ENCODE data around the gene XPO1. TPM values are rescaled to one million over a fixed set of nuclear protein-coding genes. Genes with fewer than 3 reads are reported as not detected.
"Not testable (repeated sequence)": the region's sequence is repeated elsewhere in the genome, so short reads cannot be mapped to it uniquely, and the experiment has no call there.

The XPO1 gene
- total RNA-seq, 1 donor from 2014 or later: 89.1 TPM

GRCh38 chr2:61456070-61456745, 81.9 kb downstream of the XPO1 start:
- intact Hi-C loops (cut with DNase I): no loop called here
- Histone ChIP-seq H3K4me3 (no peak overlapping the region), H3K27ac (no peak overlapping the region), H3K27me3 (no peaks in the 10 kb centered on the region), H3K9me3 (no peaks in the 10 kb centered on the region), H3K4me1 (peaks cover 41% of the 10 kb centered on the region), H3K36me3 (no peaks in the 10 kb centered on the region)
- DNase-seq (ENCODE audit: extremely low spot score in 2 of 2): no peak
- TF ChIP-seq POLR2A (IDR thresholded peaks at IDR 0.05) (no peak), CTCF (IDR thresholded peaks at IDR 0.05) (no peak), POLR2AphosphoS5 (IDR thresholded peaks at IDR 0.05; ENCODE audit: insufficient read depth in 1 of 2, low read depth in 1 of 2) (no peak)

GRCh38 chr2:61454972-61455371, 83.2 kb downstream of the XPO1 start:
- H3K4me3 ChIP-seq; intact Hi-C loops (cut with DNase I); DNase-seq (ENCODE audit: extremely low spot score in 2 of 2); H3K27me3 ChIP-seq; H3K9me3 ChIP-seq; H3K27ac ChIP-seq; H3K36me3 ChIP-seq: not testable (repeated sequence)
- peaks cover 32% of the 10 kb centered on the region for H3K4me1 ChIP-seq

- Histone ChIP-seq H3K27ac (no peak overlapping the region), H3K9me3 (no peaks in the 10 kb centered on the region), H3K36me3 (no peaks in the 10 kb centered on the region), H3K4me1 (peaks cover 26% of the 10 kb centered on the region), H3K27me3 (no peaks in the 10 kb centered on the region), H3K4me3 (no peak overlapping the region)
- intact Hi-C loops (cut with DNase I): no loop called here
- no peak for TF ChIP-seq CTCF (IDR thresholded peaks at IDR 0.05)
- no peak for TF ChIP-seq POLR2A (IDR thresholded peaks at IDR 0.05)
- no peak for TF ChIP-seq POLR2AphosphoS5 (IDR thresholded peaks at IDR 0.05; ENCODE audit: insufficient read depth in 1 of 2, low read depth in 1 of 2)
- no peak for DNase-seq (ENCODE audit: extremely low spot score in 2 of 2)
These were observed 83.8 kb downstream of the XPO1 start for GRCh38 chr2:61454383-61454782.

- intact Hi-C loops (cut with DNase I): no loop called here
- no peak overlapping the region for H3K27ac ChIP-seq
- no peak overlapping the region for H3K4me3 ChIP-seq
- H3K4me1 ChIP-seq: peaks cover 17% of the 10 kb centered on the region
- no peaks in the 10 kb centered on the region for H3K36me3 ChIP-seq
- no peak for DNase-seq (ENCODE audit: extremely low spot score in 2 of 2)
- no peaks in the 10 kb centered on the region for H3K27me3 ChIP-seq
- no peaks in the 10 kb centered on the region for H3K9me3 ChIP-seq
- no peak for TF ChIP-seq POLR2A (IDR thresholded peaks at IDR 0.05)
- no peak for TF ChIP-seq CTCF (IDR thresholded peaks at IDR 0.05)
- TF ChIP-seq POLR2AphosphoS5 (IDR thresholded peaks at IDR 0.05; ENCODE audit: insufficient read depth in 1 of 2, low read depth in 1 of 2): no peak
These were observed 85.8 kb downstream of the XPO1 start for GRCh38 chr2:61452392-61452791.

- TF ChIP-seq POLR2A (IDR thresholded peaks at IDR 0.05): no peak
- intact Hi-C loops (cut with DNase I): no loop called here
- no peaks in the 10 kb centered on the region for H3K36me3 ChIP-seq
- no peaks in the 10 kb centered on the region for H3K9me3 ChIP-seq
- H3K4me1 ChIP-seq: peaks cover 6% of the 10 kb centered on the region
- no peaks in the 10 kb centered on the region for H3K27me3 ChIP-seq
- no peak for DNase-seq (ENCODE audit: extremely low spot score in 2 of 2)
- H3K27ac ChIP-seq: no peak overlapping the region
- no peak overlapping the region for H3K4me3 ChIP-seq
These were observed 87.0 kb downstream of the XPO1 start for GRCh38 chr2:61451178-61451577.

GRCh38 chr2:61450144-61450543, 88.0 kb downstream of the XPO1 start:
- Histone ChIP-seq H3K27me3 (no peaks in the 10 kb centered on the region), H3K4me1 (peaks cover 6% of the 10 kb centered on the region), H3K9me3 (no peaks in the 10 kb centered on the region), H3K4me3 (no peak overlapping the region), H3K27ac (no peak overlapping the region), H3K36me3 (no peaks in the 10 kb centered on the region)
- intact Hi-C loops (cut with DNase I): no loop called here
- no peak for DNase-seq (ENCODE audit: extremely low spot score in 2 of 2)
- TF ChIP-seq CTCF (IDR thresholded peaks at IDR 0.05) (no peak), POLR2A (IDR thresholded peaks at IDR 0.05) (no peak)

Data from vagina (tissue), 2 donors.